ENCODE results near the gene LGI2. TPM values are rescaled to one million over a fixed set of nuclear protein-coding genes. Genes with fewer than 3 reads are reported as not detected.

Gene LGI2
- total and polyA plus RNA-seq, 2 of the 8 experiments (the other 6 are each of a cell fraction or from before 2014, with no cell fraction given) = 2.3 to 4.0 TPM

DNA sequence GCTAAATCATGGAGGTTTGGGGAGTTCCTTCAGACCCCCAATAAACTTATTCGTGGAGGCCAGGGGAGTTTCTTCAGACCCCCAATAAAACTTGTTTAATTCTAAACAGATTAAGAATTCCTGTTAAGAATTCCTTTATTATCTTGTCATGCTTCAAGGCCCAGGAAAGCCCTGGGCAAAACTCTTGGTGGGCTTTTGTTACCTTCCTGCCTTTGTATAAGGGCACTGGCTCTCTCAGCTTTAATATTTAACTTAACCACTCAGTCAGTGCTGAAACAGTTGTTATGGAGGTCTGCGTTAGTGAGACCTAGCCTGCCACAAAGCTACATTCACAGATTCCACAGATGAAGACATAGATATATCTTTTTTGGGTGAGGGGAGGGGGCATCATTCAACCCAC, 29.0 kb upstream of the LGI2 start:
- no peak for FAIRE-seq
- Histone ChIP-seq H4K5ac (ENCODE audit: insufficient read length, low read depth, low read length) (no peak overlapping the region), H2BK12ac (ENCODE audit: low read depth, low read length) (no peak overlapping the region), H3K4me2 (ENCODE audit: insufficient read depth in 1 of 2, low read depth in 2 of 2, low read length in 2 of 2) (no peak overlapping the region), H3K9me3 (ENCODE audit: insufficient read depth in 2 of 2, low read depth in 1 of 2, low read length in 1 of 2) (no peaks in the 10 kb centered on the region), H2BK15ac (ENCODE audit: low read length) (no peak overlapping the region), H2BK20ac (ENCODE audit: low read length) (no peak overlapping the region), H2AFZ (ENCODE audit: low read length) (no peak overlapping the region), H2BK5ac (ENCODE audit: low read depth, low read length) (no peak overlapping the region), H3K36me3 (ENCODE audit: control insufficient read depth in 2 of 4, insufficient read depth in 4 of 4, low read length in 3 of 4) (no peaks in the 10 kb centered on the region), H4K91ac (replicated peaks; ENCODE audit: insufficient read length, low read length) (no peak overlapping the region), H3K18ac (ENCODE audit: extremely low read depth, low read length) (no peak overlapping the region), H2BK120ac (replicated peaks; ENCODE audit: low read depth, low read length) (no peak overlapping the region), H3K79me1 (ENCODE audit: low read depth, low read length) (no peaks in the 10 kb centered on the region), H3K79me2 (ENCODE audit: control insufficient read depth in 1 of 2, insufficient read depth in 2 of 2, low read length in 2 of 2) (no peaks in the 10 kb centered on the region), H3K27ac (ENCODE audit: low read depth, low read length) (no peak overlapping the region), H3K4me3 (ENCODE audit: extremely low read depth in 1 of 4, insufficient read depth in 2 of 4, low read depth in 3 of 4, low read length in 4 of 4) (no peak overlapping the region), H3K9ac (replicated peaks in 1 of 4; ENCODE audit: extremely low read depth in 1 of 4, low read depth in 3 of 4, low read length in 3 of 4) (no peak overlapping the region), H4K20me1 (replicated peaks in 1 of 2; ENCODE audit: control insufficient read depth in 1 of 2, insufficient read depth in 2 of 2, low read length in 2 of 2) (no peaks in the 10 kb centered on the region), H3K23ac (ENCODE audit: insufficient read length) (no peak overlapping the region), H3K27me3 (replicated peaks in 1 of 4; ENCODE audit: control insufficient read depth in 3 of 4, extremely low read depth in 1 of 4, insufficient read depth in 3 of 4, low read length in 3 of 4) (no peaks in the 10 kb centered on the region), H3K4me1 (replicated peaks in 1 of 4; ENCODE audit: control insufficient read depth in 3 of 4, insufficient read depth in 4 of 4, low read length in 3 of 4) (peaks cover 0 to 4% (median 0%) of the 10 kb centered on the region in 4 experiments; a peak in 1 of 7 replicates), H4K8ac (ENCODE audit: extremely low read depth, insufficient read depth, low read length) (no peak overlapping the region), H3K56ac (replicated peaks; ENCODE audit: insufficient read length, low read depth, low read length) (no peak overlapping the region), H3K14ac (ENCODE audit: insufficient read length) (no peak overlapping the region), H3K23me2 (ENCODE audit: low read depth, low read length) (no peaks in the 10 kb centered on the region; the same call in 1 of the 2 replicates), H3K4ac (replicated peaks; ENCODE audit: insufficient read length, low read depth, low read length) (no peak overlapping the region), H2AK5ac (ENCODE audit: low read depth, low read length) (no peak overlapping the region)
- TF ChIP-seq GABPA (IDR thresholded peaks at IDR 0.05; ENCODE audit: borderline replicate concordance, insufficient read depth, low read length) (no peak), CHD2 (IDR thresholded peaks at IDR 0.05; ENCODE audit: low read length) (no peak), JUND (IDR thresholded peaks at IDR 0.05; ENCODE audit: low read length) (no peak), TEAD4 (IDR thresholded peaks at IDR 0.05; ENCODE audit: low read depth, low read length) (no peak), CEBPB (IDR thresholded peaks at IDR 0.05; ENCODE audit: low read depth, low read length) (no peak), RBBP5 (IDR thresholded peaks at IDR 0.05; ENCODE audit: borderline replicate concordance, low read depth, low read length) (no peak)
- TF ChIP-seq, protein P1, sequence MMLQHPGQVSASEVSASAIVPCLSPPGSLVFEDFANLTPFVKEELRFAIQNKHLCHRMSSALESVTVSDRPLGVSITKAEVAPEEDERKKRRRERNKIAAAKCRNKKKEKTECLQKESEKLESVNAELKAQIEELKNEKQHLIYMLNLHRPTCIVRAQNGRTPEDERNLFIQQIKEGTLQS (IDR thresholded peaks at IDR 0.05; ENCODE audit: insufficient read depth, low read depth, low read length) = no peak
- TF ChIP-seq, protein P2, sequence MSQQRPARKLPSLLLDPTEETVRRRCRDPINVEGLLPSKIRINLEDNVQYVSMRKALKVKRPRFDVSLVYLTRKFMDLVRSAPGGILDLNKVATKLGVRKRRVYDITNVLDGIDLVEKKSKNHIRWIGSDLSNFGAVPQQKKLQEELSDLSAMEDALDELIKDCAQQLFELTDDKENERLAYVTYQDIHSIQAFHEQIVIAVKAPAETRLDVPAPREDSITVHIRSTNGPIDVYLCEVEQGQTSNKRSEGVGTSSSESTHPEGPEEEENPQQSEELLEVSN (IDR thresholded peaks at IDR 0.05) = no peak
- WGBS, 2 experiments (ENCODE audit: extremely low coverage in 1 of 2, insufficient coverage in 1 of 2, insufficient read length in 1 of 2, insufficient replicate concordance in 2 of 2, low coverage in 1 of 2, low lambda C conversion rate in 2 of 2, missing lambda C conversion rate in 1 of 2) = 85% methylated on average over 2 of the region's 2 CpGs; no CpG with 5 or more reads in 1 of the 2 experiments
- ChIA-PET CTCF (ENCODE audit: partially characterized antibody) (interaction anchor here (0.7 to 1.0 kb wide), 2 partner anchors 9 to 67 kb away, joined by 3 to 5 read pairs; no protein-coding TSS in a partner anchor), POLR2A (ENCODE audit: partially characterized antibody) (no interaction called here)
- DNase-seq (ENCODE audit: low read depth in 1 of 2, low spot score in 2 of 2) = no peak

Data from H1 (cell line).